ENCODE data around the gene VPS39.

The VPS39 gene

DNA sequence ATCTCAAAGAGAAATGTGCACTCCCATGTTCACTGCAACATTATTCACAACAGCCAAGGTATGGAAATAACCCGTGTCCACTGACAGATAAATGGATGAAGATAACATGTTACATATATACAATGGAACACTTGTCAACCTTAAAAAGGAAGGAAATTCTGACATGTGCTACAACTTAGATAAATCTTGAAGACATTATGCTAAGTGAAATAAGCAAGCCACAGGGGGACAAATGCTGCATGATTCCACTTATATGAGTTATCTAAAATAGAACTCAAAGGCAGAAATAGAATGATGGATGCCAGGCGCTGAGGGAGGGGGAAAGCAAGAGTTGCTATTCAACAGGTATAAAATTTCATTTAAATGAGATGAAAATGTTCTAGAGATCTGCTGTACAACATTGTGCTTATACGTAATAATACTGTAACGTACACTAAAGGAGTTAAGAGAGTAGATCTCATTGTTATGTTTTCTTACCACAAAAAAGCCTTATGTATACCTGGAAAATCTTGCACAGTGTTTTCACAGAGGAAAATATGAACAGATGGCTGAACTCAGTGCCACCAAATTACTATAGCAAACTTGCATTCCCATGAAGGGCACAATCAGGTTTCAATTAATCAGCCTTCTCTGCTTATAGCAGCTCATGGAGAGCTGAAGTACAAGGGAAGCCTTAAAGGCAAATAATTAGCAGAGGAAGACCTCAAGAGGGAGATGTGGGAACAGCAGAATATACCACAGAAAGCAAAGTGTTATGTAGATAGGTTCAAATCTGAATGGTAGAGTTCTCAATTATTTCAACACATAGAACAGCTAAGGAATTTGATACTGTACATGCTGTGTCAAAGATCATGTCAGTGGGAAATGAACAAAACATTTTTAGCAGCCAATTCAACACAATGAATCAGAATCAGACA is 8.1 kb upstream of the VPS39 start:
- H3F3A ChIP-seq (ENCODE audit: control insufficient read depth, insufficient read depth), result peaks cover 10% of the 10 kb centered on the region
- no peaks in the 10 kb centered on the region for H3K9me2 ChIP-seq (replicated peaks; ENCODE audit: control insufficient read depth, low read length)
- no peaks in the 10 kb centered on the region for H3K9me3 ChIP-seq (ENCODE audit: control insufficient read depth, insufficient read depth, low read length)
- H3K4me2 ChIP-seq (ENCODE audit: low read length), result no peak overlapping the region
- TF ChIP-seq CTCF (IDR thresholded peaks at IDR 0.05; ENCODE audit: low read depth, low read length, poor library complexity, severe bottlenecking) (no peak), EZH2phosphoT487 (IDR thresholded peaks at IDR 0.05; ENCODE audit: borderline replicate concordance, low read length) (no peak)
- H3K27me3 ChIP-seq (ENCODE audit: control insufficient read depth, low read length), result no peaks in the 10 kb centered on the region
- H3K36me3 ChIP-seq (ENCODE audit: control insufficient read depth, low read length), result peaks cover 47% of the 10 kb centered on the region
- H3K79me2 ChIP-seq (ENCODE audit: control insufficient read depth, low read length), result no peaks in the 10 kb centered on the region
- H3K4me1 ChIP-seq (ENCODE audit: control insufficient read depth, low read length), result peaks cover 22% of the 10 kb centered on the region
- H3K27ac ChIP-seq (ENCODE audit: low read depth, low read length), result no peak overlapping the region
- no peaks in the 10 kb centered on the region for H4K20me1 ChIP-seq (ENCODE audit: control insufficient read depth, insufficient read depth, low read depth, low read length)
- no peak overlapping the region for H3K4me3 ChIP-seq (ENCODE audit: low read length)

- no peaks in the 10 kb centered on the region for H3K79me2 ChIP-seq (ENCODE audit: control insufficient read depth, low read length)
- H3K9me2 ChIP-seq (replicated peaks; ENCODE audit: control insufficient read depth, low read length), result no peaks in the 10 kb centered on the region
- H3K27ac ChIP-seq (ENCODE audit: low read depth, low read length), result no peak overlapping the region
- H4K20me1 ChIP-seq (ENCODE audit: control insufficient read depth, insufficient read depth, low read depth, low read length), result no peaks in the 10 kb centered on the region
- peaks cover 59% of the 10 kb centered on the region for H3K36me3 ChIP-seq (ENCODE audit: control insufficient read depth, low read length)
- peaks cover 13% of the 10 kb centered on the region for H3K4me1 ChIP-seq (ENCODE audit: control insufficient read depth, low read length)
- H3K4me3 ChIP-seq (ENCODE audit: low read length), result no peak overlapping the region
- H3F3A ChIP-seq (ENCODE audit: control insufficient read depth, insufficient read depth), result peaks cover 7% of the 10 kb centered on the region
- no peaks in the 10 kb centered on the region for H3K9me3 ChIP-seq (ENCODE audit: control insufficient read depth, insufficient read depth, low read length)
- no peak overlapping the region for H3K4me2 ChIP-seq (ENCODE audit: low read length)
- TF ChIP-seq EZH2phosphoT487 (IDR thresholded peaks at IDR 0.05; ENCODE audit: borderline replicate concordance, low read length) (no peak), CTCF (IDR thresholded peaks at IDR 0.05; ENCODE audit: low read depth, low read length, poor library complexity, severe bottlenecking) (no peak)
- no peaks in the 10 kb centered on the region for H3K27me3 ChIP-seq (ENCODE audit: control insufficient read depth, low read length)
Measured at GRCh38 chr15:42214600-42214999, 6.5 kb upstream of the VPS39 start.

DNA sequence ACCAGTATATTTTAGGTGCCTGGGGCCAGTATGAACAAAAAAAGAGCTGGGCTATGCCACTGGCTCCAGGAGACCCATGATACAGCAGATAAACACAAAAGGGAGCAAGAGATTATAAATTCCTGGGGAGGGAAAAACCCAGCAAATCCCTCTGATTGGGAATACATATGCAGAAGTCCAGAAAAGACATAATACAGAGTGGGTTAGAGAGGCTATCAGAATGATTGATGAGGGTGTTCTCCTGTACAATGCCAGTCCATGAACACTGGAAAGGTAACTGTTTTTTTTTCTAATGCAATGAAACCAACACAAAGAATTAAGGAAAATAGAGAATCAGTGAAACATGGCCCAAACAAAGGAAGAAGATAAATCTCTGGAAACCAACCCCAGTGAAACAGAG is 5.4 kb upstream of the VPS39 start:
- Histone ChIP-seq H3K4me1 (ENCODE audit: control insufficient read depth, low read length) (peaks cover 6% of the 10 kb centered on the region), H3K9me2 (replicated peaks; ENCODE audit: control insufficient read depth, low read length) (no peaks in the 10 kb centered on the region), H3K79me2 (ENCODE audit: control insufficient read depth, low read length) (no peaks in the 10 kb centered on the region), H4K20me1 (ENCODE audit: control insufficient read depth, insufficient read depth, low read depth, low read length) (no peaks in the 10 kb centered on the region), H3K27me3 (ENCODE audit: control insufficient read depth, low read length) (no peaks in the 10 kb centered on the region), H3K9me3 (ENCODE audit: control insufficient read depth, insufficient read depth, low read length) (no peaks in the 10 kb centered on the region), H3K36me3 (ENCODE audit: control insufficient read depth, low read length) (peaks cover 61% of the 10 kb centered on the region), H3K4me3 (ENCODE audit: low read length) (no peak overlapping the region), H3F3A (ENCODE audit: control insufficient read depth, insufficient read depth) (peaks cover 4% of the 10 kb centered on the region; the same call in 1 of the 2 replicates), H3K27ac (ENCODE audit: low read depth, low read length) (no peak overlapping the region), H3K4me2 (ENCODE audit: low read length) (no peak overlapping the region)
- TF ChIP-seq EZH2phosphoT487 (IDR thresholded peaks at IDR 0.05; ENCODE audit: borderline replicate concordance, low read length) (no peak), CTCF (IDR thresholded peaks at IDR 0.05; ENCODE audit: low read depth, low read length, poor library complexity, severe bottlenecking) (no peak)
